ENCODE data around the gene SAP30L.

DNA sequence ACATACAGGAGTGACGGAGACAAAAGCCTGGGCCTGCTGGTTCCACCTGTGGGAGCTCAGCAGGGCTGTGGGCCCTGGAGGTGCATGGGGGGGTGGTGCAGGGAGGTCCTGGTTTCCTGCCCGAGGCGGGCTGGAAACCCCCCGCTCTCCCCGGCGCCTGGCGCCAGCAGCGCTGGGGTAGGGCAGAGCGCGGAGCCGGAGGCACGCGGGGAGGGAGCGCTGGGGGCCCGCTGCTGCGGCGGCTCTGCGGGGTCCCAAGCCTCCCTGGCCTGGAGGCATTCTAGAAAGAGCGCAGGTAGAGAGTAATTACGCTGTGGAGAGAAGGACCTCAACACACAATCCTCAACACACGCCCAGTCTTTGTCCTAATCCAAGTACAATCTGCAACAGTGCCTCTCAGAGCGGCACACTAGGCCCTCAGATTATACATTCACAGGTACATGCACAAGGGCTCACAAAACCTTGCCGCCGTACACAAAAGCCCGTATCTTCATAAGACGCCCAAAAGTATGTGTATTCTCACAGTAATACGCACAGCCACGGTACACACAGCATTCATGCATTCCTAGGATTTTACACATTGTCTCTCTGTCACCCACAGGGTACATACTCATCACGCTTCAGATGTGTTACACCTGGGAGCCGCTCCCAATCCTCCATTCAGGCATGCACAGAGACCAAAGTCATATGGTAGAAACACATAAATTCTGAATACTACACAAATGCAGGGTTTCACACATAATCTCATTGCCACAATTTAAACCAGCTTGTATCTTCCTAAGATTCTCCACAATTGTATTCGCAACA, 34.4 kb downstream of the SAP30L start:
- TF ChIP-seq, protein P1, sequence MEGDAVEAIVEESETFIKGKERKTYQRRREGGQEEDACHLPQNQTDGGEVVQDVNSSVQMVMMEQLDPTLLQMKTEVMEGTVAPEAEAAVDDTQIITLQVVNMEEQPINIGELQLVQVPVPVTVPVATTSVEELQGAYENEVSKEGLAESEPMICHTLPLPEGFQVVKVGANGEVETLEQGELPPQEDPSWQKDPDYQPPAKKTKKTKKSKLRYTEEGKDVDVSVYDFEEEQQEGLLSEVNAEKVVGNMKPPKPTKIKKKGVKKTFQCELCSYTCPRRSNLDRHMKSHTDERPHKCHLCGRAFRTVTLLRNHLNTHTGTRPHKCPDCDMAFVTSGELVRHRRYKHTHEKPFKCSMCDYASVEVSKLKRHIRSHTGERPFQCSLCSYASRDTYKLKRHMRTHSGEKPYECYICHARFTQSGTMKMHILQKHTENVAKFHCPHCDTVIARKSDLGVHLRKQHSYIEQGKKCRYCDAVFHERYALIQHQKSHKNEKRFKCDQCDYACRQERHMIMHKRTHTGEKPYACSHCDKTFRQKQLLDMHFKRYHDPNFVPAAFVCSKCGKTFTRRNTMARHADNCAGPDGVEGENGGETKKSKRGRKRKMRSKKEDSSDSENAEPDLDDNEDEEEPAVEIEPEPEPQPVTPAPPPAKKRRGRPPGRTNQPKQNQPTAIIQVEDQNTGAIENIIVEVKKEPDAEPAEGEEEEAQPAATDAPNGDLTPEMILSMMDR (IDR thresholded peaks at IDR 0.05): no peak
- no peak for TF ChIP-seq EP300 (IDR thresholded peaks at IDR 0.05)
- no peak for TF ChIP-seq POLR2A (IDR thresholded peaks at IDR 0.05)
- TF ChIP-seq POLR2AphosphoS5 (IDR thresholded peaks at IDR 0.05): no peak
